ENCODE data around the gene MAML3.

MAML3 gene

GRCh38 chr4:140071806-140072205 lies 82.2 kb downstream of the MAML3 start:
- peak; percentile 45 to 63 (median 55) for DNase-seq (ENCODE audit: low read depth in 3 of 3)

GRCh38 chr4:140070973-140071372 lies 83.0 kb downstream of the MAML3 start:
- DNase-seq (ENCODE audit: low read depth in 3 of 3): no peak

GRCh38 chr4:140070366-140070765 lies 83.6 kb downstream of the MAML3 start:
- no peak for DNase-seq (ENCODE audit: low read depth in 3 of 3)

- no peak for DNase-seq (ENCODE audit: low read depth in 3 of 3)
Observed at GRCh38 chr4:140069066-140069465, 84.9 kb downstream of the MAML3 start.

- DNase-seq (ENCODE audit: low read depth in 3 of 3): no peak
Observed at GRCh38 chr4:140068271-140068670, 85.7 kb downstream of the MAML3 start.

GRCh38 chr4:140066031-140066930 lies 87.7 kb downstream of the MAML3 start:
- DNase-seq (ENCODE audit: low read depth in 3 of 3): no peak

GRCh38 chr4:140065393-140065792 lies 88.6 kb downstream of the MAML3 start:
- no peak for DNase-seq (ENCODE audit: low read depth in 3 of 3)

- no peak for DNase-seq (ENCODE audit: low read depth in 3 of 3)
Observed at GRCh38 chr4:140061659-140062289, 92.2 kb downstream of the MAML3 start.

- no peak for DNase-seq (ENCODE audit: low read depth in 3 of 3)
Observed at GRCh38 chr4:140061194-140061593, 92.8 kb downstream of the MAML3 start.

- no peak for DNase-seq (ENCODE audit: low read depth in 3 of 3)
Observed at GRCh38 chr4:140059159-140059558, 94.8 kb downstream of the MAML3 start.

GRCh38 chr4:140057701-140058100 lies 96.3 kb downstream of the MAML3 start:
- no peak for DNase-seq (ENCODE audit: low read depth in 3 of 3)

- no peak for DNase-seq (ENCODE audit: low read depth in 3 of 3)
Observed at GRCh38 chr4:140056015-140056414, 98.0 kb downstream of the MAML3 start.

- DNase-seq (ENCODE audit: low read depth in 3 of 3): no peak
Observed at GRCh38 chr4:140054861-140055260, 99.1 kb downstream of the MAML3 start.

- no peak for DNase-seq (ENCODE audit: low read depth in 3 of 3)
Observed at GRCh38 chr4:140053185-140053584, 100.8 kb downstream of the MAML3 start.

GRCh38 chr4:140052050-140052449 lies 101.9 kb downstream of the MAML3 start:
- peak in 1 of 3 experiments; percentile 22 for DNase-seq (ENCODE audit: low read depth in 3 of 3)

GRCh38 chr4:140049849-140050637 lies 103.9 kb downstream of the MAML3 start:
- DNase-seq (ENCODE audit: low read depth in 3 of 3): no peak

GRCh38 chr4:140049024-140049848 lies 104.7 kb downstream of the MAML3 start:
- DNase-seq (ENCODE audit: low read depth in 3 of 3): peak in 1 of 3 experiments; percentile 30

- no peak for DNase-seq (ENCODE audit: low read depth in 3 of 3)
Observed at GRCh38 chr4:140048419-140048995, 105.5 kb downstream of the MAML3 start.

GRCh38 chr4:140047786-140048185 lies 106.2 kb downstream of the MAML3 start:
- no peak for DNase-seq (ENCODE audit: low read depth in 3 of 3)

- DNase-seq (ENCODE audit: low read depth in 3 of 3): no peak
Observed at GRCh38 chr4:140047017-140047640, 106.9 kb downstream of the MAML3 start.

GRCh38 chr4:140046543-140046942 lies 107.4 kb downstream of the MAML3 start:
- no peak for DNase-seq (ENCODE audit: low read depth in 3 of 3)
